Endothelial cell of umbilical vein (primary cell): ENCODE results near the gene LTBP2. TPM values are rescaled to one million over a fixed set of nuclear protein-coding genes. Genes with fewer than 3 reads are reported as not detected.

Experiments
- BruUV-seq: library from RNA; stranded (reverse); fragments of 400-500 nt; replicated peaks from 2 replicates; lab custom pipeline; 2021; lab: Mats Ljungman, UMichigan
- CTCF ChIA-PET: fragments of 300-600, 350-600 bp; sonication (Branson Sonifier 250); formaldehyde crosslinking; loops from one replicate; lab custom pipeline; 2021; ENCODE audit warnings: antibody characterized with exemption, inconsistent platforms; lab: Charles Lee
- POLR2A ChIA-PET: fragments of 300-600, 350-600 bp; sonication (Branson Sonifier 250); formaldehyde crosslinking; loops from one replicate; lab custom pipeline; 2021; ENCODE audit warnings: antibody characterized with exemption, inconsistent platforms; lab: Charles Lee
- DNase-seq: peaks from one replicate; pipeline ENCODE4 v3.0.0-alpha.2; 2011; ENCODE audit warnings: low read depth, low spot score
- FAIRE-seq: peaks from 2 replicates; lab custom pipeline; 2011; peaks lifted over from hg19 to GRCh38; lab: Jason Lieb, UNC
- H2AFZ ChIP-seq: 2 replicates; pipeline ENCODE4 v1.6.0; 2012; ENCODE audit warnings: low read depth, low read length, control low read depth, inconsistent platforms
- H3K27ac ChIP-seq: 2 replicates; pipeline ENCODE4 v1.5.1; 2011; ENCODE audit warnings: low read depth, mild to moderate bottlenecking, control low read depth, low read length, moderate library complexity; ENCODE audit not compliant: insufficient read depth
- H3K27me3 ChIP-seq, 2 experiments: 2 replicates each; pipeline versions ENCODE4 v1.6.0 to v1.6.1; 2011; ENCODE audit warnings: low read length in 2 of 2, mixed read lengths in 1 of 2; ENCODE audit not compliant: control insufficient read depth in 2 of 2, insufficient read depth in 2 of 2
- H3K36me3 ChIP-seq, 2 experiments: 2 replicates in 1 of 2; 3 replicates in 1 of 2; pipeline ENCODE4 v1.5.1; 2011; ENCODE audit warnings: low read length in 2 of 2, mild to moderate bottlenecking in 1 of 2, moderate library complexity in 1 of 2; ENCODE audit not compliant: control insufficient read depth in 2 of 2, insufficient read depth in 2 of 2; ENCODE audit errors: extremely low read depth in 1 of 2
- H3K4me1 ChIP-seq: 3 replicates; pipeline ENCODE4 v1.5.1; 2011; ENCODE audit warnings: mild to moderate bottlenecking, low read length; ENCODE audit not compliant: control insufficient read depth, insufficient read depth; ENCODE audit errors: extremely low read depth
- H3K4me2 ChIP-seq: 2 replicates; pipeline ENCODE4 v1.6.1; 2011; ENCODE audit warnings: low read length, control low read depth, mixed read lengths; ENCODE audit not compliant: insufficient read depth
- H3K4me3 ChIP-seq, 3 experiments: fragments of 200-600 bp in 1 of 3; sonication (generic), shearing (Covaris generic) in 1 of 3; replicated peaks in 1 of 3; 2 replicates each; pipeline ENCODE4 v1.5.1; 2011 to 2016; ENCODE audit warnings: control low read depth in 3 of 3, low read length in 3 of 3, mild to moderate bottlenecking in 2 of 3, inconsistent platforms in 1 of 3, low read depth in 1 of 3, moderate library complexity in 1 of 3; ENCODE audit not compliant: insufficient read depth in 1 of 3
- H3K79me2 ChIP-seq: 2 replicates; pipeline ENCODE4 v1.6.0; 2012; ENCODE audit warnings: low read length, inconsistent platforms; ENCODE audit not compliant: control insufficient read depth, insufficient read depth
- H3K9ac ChIP-seq: replicated peaks from 2 replicates; pipeline ENCODE3; 2011; ENCODE audit warnings: low read length, control low read depth; ENCODE audit not compliant: insufficient read depth; ENCODE audit errors: extremely low read depth
- H3K9me1 ChIP-seq: replicated peaks from 3 replicates; pipeline ENCODE4 v1.6.0; 2011; ENCODE audit warnings: mild to moderate bottlenecking, low read length; ENCODE audit not compliant: control insufficient read depth, insufficient read depth; ENCODE audit errors: extremely low read depth
- H3K9me3 ChIP-seq: replicated peaks from 2 replicates; pipeline ENCODE4 v1.5.1; 2012; ENCODE audit warnings: low read length, inconsistent platforms; ENCODE audit not compliant: control insufficient read depth, insufficient read depth
- H4K20me1 ChIP-seq: replicated peaks from 2 replicates; pipeline ENCODE3; 2011; ENCODE audit warnings: mild to moderate bottlenecking, low read length; ENCODE audit not compliant: control insufficient read depth, insufficient read depth; ENCODE audit errors: extremely low read depth
- CTCF ChIP-seq, 2 donors: IDR thresholded peaks; 1 replicate in 1 of 2; 2 replicates in 1 of 2; pipeline ENCODE4 v1.5.1; 2011; ENCODE audit warnings: low read length in 2 of 2, mild to moderate bottlenecking in 2 of 2, moderate library complexity in 2 of 2, control low read depth in 1 of 2, inconsistent platforms in 1 of 2, low read depth in 1 of 2; ENCODE audit not compliant: insufficient read depth in 1 of 2; ENCODE audit errors: extremely low read depth in 1 of 2
- FOS ChIP-seq: IDR thresholded peaks from 2 replicates; pipeline ENCODE4 v1.6.1; 2011; ENCODE audit warnings: mild to moderate bottlenecking, low read length, moderate library complexity, borderline replicate concordance; ENCODE audit not compliant: insufficient read depth
- GATA2 ChIP-seq: IDR thresholded peaks from 2 replicates; pipeline ENCODE4 v1.7.0; 2011; ENCODE audit warnings: low read depth, mild to moderate bottlenecking, moderate library complexity, mixed read lengths, low read length; ENCODE audit not compliant: insufficient read length, insufficient read depth
- JUN ChIP-seq: IDR thresholded peaks from 2 replicates; pipeline ENCODE4 v1.6.1; 2011; ENCODE audit warnings: borderline replicate concordance, low read depth; ENCODE audit not compliant: insufficient read length, insufficient read depth
- POLR2AphosphoS5 ChIP-seq: IDR thresholded peaks from 2 replicates; pipeline ENCODE4 v1.6.1; 2012; ENCODE audit warnings: low read depth, mild to moderate bottlenecking, control low read depth, low read length, moderate library complexity; ENCODE audit not compliant: insufficient read depth
- dilution Hi-C: fragments of 300-500 bp; cut with MboI; formaldehyde crosslinking; loops from one replicate; pipeline ENCODE4 v1.15.0; 2019; ENCODE audit warnings: low sequenced_read_pairs; ENCODE audit not compliant: extremely low pct_ligation_motif_present
- intact Hi-C: fragments of 100-400 bp; cut with micrococcal nuclease; formaldehyde crosslinking; loops from one replicate; pipeline ENCODE4 v1.10.0; 2022
- polyA plus RNA-seq, 4 experiments: library from polyadenylated mRNA; depleted of rRNA in 3 of 4; stranded (reverse) in 3 of 4; unstranded in 1 of 4; fragments of >200 nt; gene quantifications; 2 replicates each; pipeline versions ENCODE4 v1.2.1 to v1.2.3, GENCODE V29; 2011 to 2012; ENCODE audit warnings: missing spikeins in 1 of 4
- total RNA-seq: library from RNA; stranded (reverse); gene quantifications from 2 replicates; pipeline ENCODE4 v1.2.3, GENCODE V29; 2021

The LTBP2 gene
- total and polyA plus RNA-seq, 2 donors (not counting 3 experiments of a cell fraction or from before 2014, with no cell fraction given): 209 to 268 TPM

- Histone ChIP-seq H3K4me3 (no peak overlapping the region), H2AFZ (no peak overlapping the region), H3K4me1 (peaks cover 38% of the 10 kb centered on the region), H4K20me1 (no peaks in the 10 kb centered on the region), H3K27ac (peak overlapping the region; percentile 5), H3K27me3 (no peaks in the 10 kb centered on the region), H3K9me1 (no peaks in the 10 kb centered on the region), H3K36me3 (peaks cover 15 to 16% of the 10 kb centered on the region in 2 experiments), H3K4me2 (no peak overlapping the region), H3K79me2 (peaks cover 94% of the 10 kb centered on the region), H3K9me3 (no peaks in the 10 kb centered on the region), H3K9ac (no peak overlapping the region)
- FAIRE-seq (no peak), DNase-seq (no peak)
- dilution Hi-C loops (no loop called here), intact Hi-C loops (no loop called here)
- TF ChIP-seq FOS (no peak), JUN (no peak)
- ChIA-PET POLR2A (no interaction called here), CTCF (interaction anchor here (0.6 to 1.5 kb wide), 3 partner anchors 10 to 25 kb away, joined by 3 read pairs; no protein-coding TSS in a partner anchor)
- BruUV-seq: no TSS peak
Observed at GRCh38 chr14:74583689-74584434, 28.2 kb downstream of the LTBP2 start.

DNA sequence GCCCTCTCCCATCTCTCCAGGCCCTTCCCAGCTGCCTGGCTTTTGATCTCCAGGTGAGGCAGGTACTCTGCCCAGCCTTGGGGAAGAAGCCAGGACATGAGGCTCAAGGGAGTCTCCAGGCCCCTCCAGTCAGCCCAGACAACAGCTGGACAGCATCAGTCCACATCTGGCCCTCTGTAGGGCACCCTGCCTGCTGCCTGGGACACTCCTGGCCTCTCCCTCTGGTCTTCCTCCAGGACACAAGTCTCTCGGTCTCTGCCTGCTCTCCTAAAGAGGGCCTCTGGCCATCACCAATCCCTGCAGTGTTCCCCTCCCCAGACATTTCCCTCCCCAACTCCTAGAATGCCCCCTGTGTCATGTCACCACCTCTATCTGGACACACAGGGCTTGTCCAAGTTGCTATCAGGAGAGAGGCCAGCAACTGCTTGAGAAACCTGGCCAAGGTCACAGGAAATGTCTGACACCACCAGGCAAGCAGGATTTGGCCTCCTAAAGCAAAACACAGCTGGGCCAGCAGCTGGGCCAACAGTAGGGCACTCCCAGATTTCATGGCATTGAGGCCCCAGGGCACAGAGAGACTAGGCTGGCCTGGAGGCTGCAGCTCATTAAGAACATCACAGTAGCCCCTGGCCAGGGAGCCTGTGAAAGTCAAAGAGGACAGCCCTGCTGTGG lies 29.0 kb downstream of the LTBP2 start:
- Histone ChIP-seq H3K9me1 (no peaks in the 10 kb centered on the region), H3K79me2 (peaks cover 93% of the 10 kb centered on the region), H3K36me3 (peaks cover 15 to 16% of the 10 kb centered on the region in 2 experiments), H4K20me1 (no peaks in the 10 kb centered on the region), H3K9ac (no peak overlapping the region), H3K27ac (peak overlapping the region; percentile 5), H2AFZ (no peak overlapping the region), H3K27me3 (no peaks in the 10 kb centered on the region), H3K4me1 (peaks cover 38% of the 10 kb centered on the region), H3K4me2 (no peak overlapping the region), H3K9me3 (no peaks in the 10 kb centered on the region), H3K4me3 (no peak overlapping the region)
- FAIRE-seq: peak; percentile 85
- BruUV-seq: no TSS peak
- TF ChIP-seq POLR2AphosphoS5 (peak; percentile 12), CTCF (IDR thresholded peaks at IDR 0.05; ENCODE audit: extremely low read depth in 1 of 2, insufficient read depth in 1 of 2, low read depth in 1 of 2, low read length in 2 of 2) (no peak), GATA2 (no peak)
- POLR2A ChIA-PET: no interaction called here
- peak; percentile 73 for DNase-seq
- CTCF ChIA-PET: interaction anchor here (0.6 to 1.5 kb wide), 3 partner anchors 11 to 26 kb away, joined by 3 read pairs; no protein-coding TSS in a partner anchor
- dilution Hi-C loops (no loop called here), intact Hi-C loops (no loop called here)
